ENCODE measurements around the gene CD46. TPM values are rescaled to one million over a fixed set of nuclear protein-coding genes. Genes with fewer than 3 reads are reported as not detected.

CD46 gene
- polyA plus RNA-seq, 5 donors = 184 to 300 (median 253) TPM

GRCh38 chr1:207789792-207790787, 38.2 kb downstream of the CD46 start:
- no peak for DNase-seq

- DNase-seq = no peak
These were observed 39.4 kb downstream of the CD46 start for GRCh38 chr1:207791290-207791689.

DNA sequence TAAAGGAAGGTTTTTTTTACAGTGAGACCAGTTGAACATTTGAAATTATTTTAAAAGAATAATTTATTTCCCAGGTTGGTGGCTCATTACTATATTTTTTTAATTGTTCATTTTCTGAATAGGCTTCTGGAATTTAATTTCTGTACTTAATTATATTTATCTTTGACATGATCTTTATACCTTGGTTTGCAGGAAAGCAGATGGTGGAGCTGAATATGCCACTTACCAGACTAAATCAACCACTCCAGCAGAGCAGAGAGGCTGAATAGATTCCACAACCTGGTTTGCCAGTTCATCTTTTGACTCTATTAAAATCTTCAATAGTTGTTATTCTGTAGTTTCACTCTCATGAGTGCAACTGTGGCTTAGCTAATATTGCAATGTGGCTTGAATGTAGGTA, 41.5 kb downstream of the CD46 start:
- DNase-seq = no peak

GRCh38 chr1:207794861-207795260, 43.0 kb downstream of the CD46 start:
- no peak for DNase-seq

DNA sequence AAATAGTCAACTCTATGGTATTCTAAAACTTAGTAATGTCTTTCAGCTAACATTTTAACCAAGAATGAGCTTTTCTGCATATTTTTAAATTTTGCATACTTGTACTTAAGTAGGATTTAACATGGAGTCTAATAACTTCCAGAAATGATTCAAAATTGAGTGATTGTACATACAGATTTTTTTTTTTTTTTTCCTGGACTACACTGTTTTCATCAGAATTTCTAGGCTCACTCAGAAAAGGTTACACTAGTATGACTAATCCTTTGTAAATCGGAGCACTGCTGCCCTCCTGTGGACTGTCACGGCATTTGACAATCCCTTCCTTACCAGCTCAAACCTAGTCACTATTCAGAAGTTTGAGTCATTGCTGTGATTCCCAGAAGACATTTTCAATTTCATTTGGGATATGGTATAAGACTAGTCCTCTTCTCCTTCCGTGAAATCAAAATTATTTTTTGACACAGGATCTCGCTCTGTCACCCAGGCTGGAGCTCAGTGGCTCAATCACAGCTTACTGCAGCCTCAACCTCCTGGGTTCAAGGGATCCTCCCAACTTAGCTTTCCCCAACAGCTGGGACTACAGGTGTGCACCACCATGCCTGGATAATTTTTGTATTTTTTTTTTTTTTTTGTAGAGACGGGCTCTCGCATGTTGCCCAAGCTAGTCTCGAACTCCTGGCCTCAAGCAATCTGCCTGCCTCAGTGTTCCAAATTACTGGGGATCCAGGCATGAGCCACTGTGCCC, 45.5 kb downstream of the CD46 start:
- DNase-seq = peak; percentile 26 to 45

DNA sequence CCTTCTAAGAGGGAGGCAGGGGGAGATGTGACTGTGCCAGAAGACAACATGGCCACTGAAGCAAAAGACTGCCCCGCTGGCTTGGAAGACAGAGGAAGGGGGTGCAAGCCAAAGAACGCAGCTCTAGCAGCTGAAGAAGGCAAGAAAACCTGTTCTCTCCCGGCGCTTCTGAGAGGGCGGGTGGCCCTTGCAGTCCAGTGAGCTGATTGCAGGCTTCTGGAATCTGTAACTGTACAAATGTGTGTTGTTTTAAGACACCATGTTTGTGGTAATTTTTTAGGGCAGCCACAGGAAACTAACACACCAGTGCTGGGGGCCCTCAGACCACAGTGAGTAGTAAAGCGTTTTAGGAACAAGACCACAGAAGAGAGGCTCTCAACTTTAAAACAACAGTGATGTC, 47.0 kb downstream of the CD46 start:
- DNase-seq = no peak

DNA sequence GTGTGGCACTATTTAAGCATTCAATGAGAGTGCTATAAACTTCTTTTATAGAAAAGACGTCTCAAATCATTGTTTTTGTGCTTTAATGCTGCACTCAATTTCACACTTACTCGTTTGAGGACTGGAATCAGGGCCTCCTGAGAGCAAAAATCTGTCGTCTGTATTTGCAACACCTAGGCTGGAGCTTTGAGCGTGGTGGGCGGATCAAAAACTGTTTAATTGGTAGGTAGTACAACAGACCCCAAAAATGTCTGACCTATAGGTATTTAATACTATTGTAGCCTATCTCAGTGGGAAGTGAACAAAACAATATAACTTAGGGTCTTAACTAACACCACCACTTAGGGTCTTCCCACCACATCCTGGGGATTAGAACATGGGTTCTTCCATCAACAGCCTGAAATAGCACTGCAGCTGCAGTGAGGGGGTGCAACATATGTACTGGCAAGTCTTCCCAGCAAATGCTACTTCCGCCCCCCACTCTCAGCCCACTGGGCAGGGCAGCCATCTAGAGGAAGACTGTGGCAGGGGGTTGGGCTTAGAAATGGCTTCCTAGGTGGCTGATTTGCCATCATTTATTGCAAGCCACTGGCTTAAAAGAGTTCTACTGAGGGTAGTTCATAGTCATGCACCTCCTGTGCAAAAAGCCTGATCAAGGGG, 48.3 kb downstream of the CD46 start:
- DNase-seq = no peak

DNA sequence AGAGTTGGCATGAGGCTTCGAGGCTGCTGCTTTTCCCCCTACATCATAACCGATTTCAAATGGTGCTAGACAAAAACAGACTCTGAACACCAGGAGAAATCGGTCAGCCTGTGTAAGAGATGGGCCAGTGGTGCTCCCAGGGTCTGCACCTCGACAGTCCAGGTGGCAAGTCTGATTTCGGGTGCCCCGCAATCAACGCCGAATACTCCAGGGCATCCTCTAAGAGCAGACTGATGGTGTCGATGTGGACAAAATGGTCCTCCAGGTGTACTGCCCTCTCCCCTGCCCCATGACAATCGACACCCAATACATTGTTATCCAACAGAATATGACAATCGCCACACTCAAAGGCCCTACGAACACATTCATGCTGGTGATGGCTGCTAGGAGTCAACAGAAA, 50.0 kb downstream of the CD46 start:
- no peak for DNase-seq

GRCh38 chr1:207803678-207804077, 51.8 kb downstream of the CD46 start:
- DNase-seq = no peak

DNA sequence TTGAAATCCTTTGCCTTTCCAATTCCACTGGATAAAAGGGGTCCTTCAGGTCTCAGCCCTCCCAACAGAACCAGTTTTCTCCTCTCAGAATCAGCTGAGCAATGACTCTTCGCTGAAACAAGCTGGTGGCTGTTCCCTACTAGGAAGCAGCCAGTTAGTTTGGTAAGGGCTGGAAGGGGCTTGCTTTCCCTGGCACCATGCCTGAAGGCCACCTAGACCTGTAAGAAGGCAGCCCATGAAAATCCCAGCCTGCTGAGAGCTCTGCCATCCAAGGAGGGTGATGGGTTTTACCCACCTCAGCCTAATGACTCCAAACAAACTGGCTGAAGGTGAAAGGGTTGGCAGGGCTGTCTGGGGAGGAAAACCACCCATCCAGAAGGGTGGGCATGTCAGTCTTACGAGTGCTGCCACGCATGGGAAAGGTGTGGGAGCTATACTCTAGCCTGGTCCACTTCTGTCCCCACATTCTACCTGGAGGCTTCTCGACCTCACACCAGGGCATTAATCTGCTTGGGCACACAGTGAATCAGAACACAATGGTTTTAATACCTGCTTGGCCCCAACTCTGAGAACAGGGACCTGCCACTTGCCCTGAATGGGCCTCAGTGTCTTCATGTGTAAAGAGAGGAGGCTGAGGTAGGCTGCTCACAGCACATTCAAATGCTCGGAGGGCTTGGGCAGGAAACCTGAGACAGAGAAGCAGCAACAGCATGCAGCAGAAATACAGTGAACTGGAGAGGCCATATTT, 53.0 kb downstream of the CD46 start:
- no peak for DNase-seq

- DNase-seq = no peak
These were observed 54.1 kb downstream of the CD46 start for GRCh38 chr1:207805841-207806421.

- no peak for DNase-seq
These were observed 54.9 kb downstream of the CD46 start for GRCh38 chr1:207806531-207807325.

DNA sequence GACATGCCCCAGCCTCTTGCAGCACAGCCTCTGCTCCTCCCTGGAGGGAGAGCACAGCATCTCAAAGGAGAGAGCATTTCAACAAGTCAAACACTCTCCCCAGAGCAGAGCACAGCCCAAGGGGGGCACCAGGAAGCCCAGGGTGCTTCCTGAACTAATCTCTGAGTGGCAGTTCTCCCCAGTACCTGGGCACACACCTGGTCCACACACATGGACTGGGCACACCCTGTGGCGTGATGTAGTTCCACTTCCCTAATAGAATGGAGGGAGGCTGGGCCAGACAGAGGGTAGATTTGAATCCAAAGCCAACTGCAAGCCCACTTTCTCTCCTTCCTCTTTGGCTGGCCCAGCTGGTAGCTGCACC, 55.5 kb downstream of the CD46 start:
- no peak for DNase-seq

- no peak for DNase-seq
These were observed 56.0 kb downstream of the CD46 start for GRCh38 chr1:207807690-207808321.

DNA sequence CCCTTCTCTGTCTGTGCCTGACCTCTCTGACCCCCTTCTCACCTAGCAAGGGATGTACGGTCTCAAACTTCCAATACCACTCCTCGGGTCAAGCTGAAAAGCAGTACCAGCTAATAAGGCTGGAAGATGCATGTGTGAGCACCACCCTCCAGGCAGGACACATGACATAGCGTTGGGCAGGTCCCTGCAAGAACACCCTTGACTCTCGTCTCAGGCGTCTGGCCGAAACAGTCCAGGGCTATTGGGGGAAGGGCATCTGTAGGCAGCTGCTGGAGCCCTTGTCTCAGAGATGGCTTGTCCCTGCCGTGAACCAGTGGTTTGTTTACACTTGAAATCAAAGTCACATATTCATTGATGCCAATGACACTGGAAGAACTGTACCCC, 56.5 kb downstream of the CD46 start:
- no peak for DNase-seq

- no peak for DNase-seq
These were observed 57.2 kb downstream of the CD46 start for GRCh38 chr1:207808911-207809555.

DNA sequence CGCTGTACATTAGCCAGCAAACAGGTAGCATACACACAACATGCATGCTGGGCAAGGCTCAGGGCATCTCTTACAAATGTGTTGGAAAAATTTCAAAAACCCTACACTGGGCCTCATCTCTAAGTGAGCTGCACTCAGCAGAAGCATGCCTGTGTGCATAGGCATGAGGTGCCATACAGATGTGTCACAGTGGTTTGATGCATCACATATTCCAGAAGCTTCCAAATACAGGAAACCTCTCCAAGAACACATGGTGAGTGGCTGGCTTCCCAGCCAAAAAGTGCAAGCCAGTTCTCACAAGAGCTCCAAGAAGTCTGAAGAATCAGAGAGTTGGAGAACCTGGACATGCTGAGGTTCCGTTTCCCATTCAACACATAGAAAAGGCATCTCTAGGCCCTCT, 58.3 kb downstream of the CD46 start:
- DNase-seq = no peak

DNA sequence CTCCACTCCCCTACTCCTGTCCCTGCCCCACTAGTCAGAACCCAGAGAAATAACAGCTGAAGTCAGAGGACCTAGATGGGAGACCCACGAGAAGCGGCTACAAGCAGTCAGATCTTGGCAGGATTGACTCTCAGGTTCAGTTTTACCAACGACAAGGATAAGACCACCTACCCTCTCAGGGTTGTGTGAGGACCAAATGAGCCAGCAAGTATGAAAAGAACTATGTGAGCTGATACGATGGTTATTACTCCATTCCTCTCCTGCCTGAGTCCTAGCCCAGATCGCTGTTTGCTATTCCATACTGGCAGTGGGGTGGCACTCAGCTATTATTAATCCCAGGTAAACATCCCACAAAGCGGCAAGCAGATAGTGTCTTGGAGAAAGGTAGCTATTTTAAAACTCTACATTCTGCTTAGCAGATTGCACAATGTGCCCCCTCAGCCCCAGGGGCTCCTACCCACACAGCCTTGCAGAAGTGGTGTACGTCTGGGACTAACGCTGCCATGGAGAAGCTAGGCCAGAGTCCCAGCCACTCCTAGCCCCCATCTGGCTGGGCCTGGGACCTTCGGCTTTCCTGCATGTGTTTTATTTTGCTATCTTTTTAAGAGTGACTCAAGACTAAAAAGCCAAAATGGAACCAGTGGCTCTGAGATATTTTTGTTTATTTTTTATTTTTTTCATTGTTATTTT, 58.9 kb downstream of the CD46 start:
- DNase-seq = no peak

DNA sequence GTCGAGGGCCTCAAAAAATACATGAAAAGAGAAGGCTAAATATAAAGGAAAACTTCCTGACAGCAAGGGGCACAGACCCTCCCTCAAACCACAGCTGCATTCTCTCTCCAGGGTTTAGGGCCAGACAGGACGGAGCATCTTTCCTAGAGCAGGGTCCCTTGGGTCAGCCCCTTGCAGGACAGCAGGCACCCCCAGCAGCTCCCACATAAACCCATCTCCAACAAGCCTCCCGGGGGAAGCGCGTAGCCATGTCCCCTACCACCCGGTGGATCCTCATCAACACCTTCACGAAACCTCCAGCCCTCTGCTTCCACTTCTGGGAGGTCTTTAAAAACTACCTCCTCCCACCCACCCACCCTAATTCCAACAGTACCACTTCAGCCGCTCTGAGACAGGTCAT, 59.5 kb downstream of the CD46 start:
- DNase-seq = no peak
